ENCODE data around the gene CASP7.

Gene CASP7

GRCh38 chr10:113775686-113776294, 96.1 kb downstream of the CASP7 start:
- no peaks in the 10 kb centered on the region for H3K36me3 Mint-ChIP-seq (ENCODE audit: low read depth)
- no peaks in the 10 kb centered on the region for H3K4me1 Mint-ChIP-seq (ENCODE audit: low read depth)
- no peak overlapping the region for H3K27ac Mint-ChIP-seq
- no peaks in the 10 kb centered on the region for H3K9me3 Mint-ChIP-seq
- H3K4me3 Mint-ChIP-seq, result no peak overlapping the region
- peaks cover 18% of the 10 kb centered on the region for H3K27me3 Mint-ChIP-seq (ENCODE audit: low read depth)

GRCh38 chr10:113776553-113776952, 96.8 kb downstream of the CASP7 start:
- Mint-ChIP-seq H3K27me3 (ENCODE audit: low read depth) (peaks cover 18% of the 10 kb centered on the region), H3K27ac (no peak overlapping the region), H3K4me3 (no peak overlapping the region), H3K9me3 (no peaks in the 10 kb centered on the region), H3K36me3 (ENCODE audit: low read depth) (no peaks in the 10 kb centered on the region), H3K4me1 (ENCODE audit: low read depth) (no peaks in the 10 kb centered on the region)
